PC-3 (cell line): Measurements from ENCODE around the gene SMARCD1. TPM values are rescaled to one million over a fixed set of nuclear protein-coding genes. Genes with fewer than 3 reads are reported as not detected.

Source experiments
- ATAC-seq: fragments of 200-7000 bp; cut with Tn5 transposase; 2 replicates; pipeline ENCODE4 v1.9.1; 2020; ENCODE audit warnings: mild to moderate bottlenecking, moderate library complexity
- BruUV-seq: library from RNA; stranded (reverse); fragments of 400-500 nt; replicated peaks from 2 replicates; lab custom pipeline; 2021; lab: Mats Ljungman, UMichigan
- CTCF ChIA-PET: fragments of 300-600 bp; sonication (Branson Sonifier 250); formaldehyde crosslinking; loops from one replicate; lab custom pipeline; 2022; ENCODE audit warnings: antibody characterized with exemption; lab: Charles Lee
- POLR2A ChIA-PET: fragments of 300-600 bp; sonication (Branson Sonifier 250); formaldehyde crosslinking; loops from one replicate; lab custom pipeline; 2022; ENCODE audit warnings: antibody characterized with exemption; ENCODE audit not compliant: unreplicated experiment; lab: Charles Lee
- DNase-seq: peaks from one replicate; pipeline ENCODE4 v3.0.0-alpha.2; 2015
- H2AFZ ChIP-seq: fragments of 300-600 bp; sonication (generic); 2 replicates; pipeline ENCODE4 v1.6.0; 2016; ENCODE audit warnings: antibody characterized with exemption, low read length
- H3F3A ChIP-seq: fragments of 300-600 bp; sonication (generic); one replicate; pipeline ENCODE4 v1.6.0; 2017; ENCODE audit warnings: antibody characterized with exemption, low read length, control low read depth, mild to moderate bottlenecking; ENCODE audit not compliant: unreplicated experiment
- H3K27ac ChIP-seq: fragments of 300-600 bp; sonication (generic); 2 replicates; pipeline ENCODE4 v1.5.1; 2016; ENCODE audit warnings: mild to moderate bottlenecking, low read length
- H3K27me3 ChIP-seq: fragments of 300-600 bp; sonication (generic); 2 replicates; pipeline ENCODE4 v1.6.1; 2016; ENCODE audit warnings: low read length, mixed read lengths
- H3K36me3 ChIP-seq: fragments of 300-600 bp; sonication (generic); 2 replicates; pipeline ENCODE4 v1.6.1; 2016; ENCODE audit warnings: low read depth, mixed run types, low read length, mixed read lengths
- H3K4me1 ChIP-seq: fragments of 300-600 bp; sonication (generic); 2 replicates; pipeline ENCODE4 v1.5.1; 2016; ENCODE audit warnings: low read length; ENCODE audit not compliant: insufficient read depth
- H3K4me2 ChIP-seq: fragments of 300-600 bp; sonication (generic); 2 replicates; pipeline ENCODE4 v1.6.0; 2016; ENCODE audit warnings: low read length
- H3K4me3 ChIP-seq: fragments of 300-600 bp; sonication (generic); 2 replicates; pipeline ENCODE4 v1.5.1; 2016; ENCODE audit warnings: mild to moderate bottlenecking, low read length, mixed read lengths
- H3K79me2 ChIP-seq: fragments of 300-600 bp; sonication (generic); 2 replicates; pipeline ENCODE4 v1.6.1; 2017; ENCODE audit warnings: low read length, mixed read lengths
- H3K9ac ChIP-seq: fragments of 300-600 bp; sonication (generic); 2 replicates; pipeline ENCODE4 v1.6.0; 2016; ENCODE audit warnings: mild to moderate bottlenecking, low read length
- H3K9me2 ChIP-seq: fragments of 300-600 bp; sonication (generic); replicated peaks from 2 replicates; pipeline ENCODE4 v1.6.1; 2016; ENCODE audit warnings: mixed run types, low read length, mixed read lengths
- H3K9me3 ChIP-seq: fragments of 300-600 bp; sonication (generic); 2 replicates; pipeline ENCODE4 v1.6.1; 2016; ENCODE audit warnings: low read length, mixed read lengths
- H4K20me1 ChIP-seq: fragments of 300-600 bp; sonication (generic); 2 replicates; pipeline ENCODE4 v1.6.1; 2016; ENCODE audit warnings: low read length, mixed read lengths
- CTCF ChIP-seq: fragments of 300-600 bp; sonication (generic); conservative IDR thresholded peaks from 2 replicates; pipeline ENCODE4 v1.5.1; 2017; ENCODE audit warnings: antibody characterized with exemption, low read depth, mild to moderate bottlenecking, low read length
- EZH2 ChIP-seq: fragments of 300-600 bp; sonication (generic); IDR thresholded peaks from one replicate; pipeline ENCODE4 v1.6.1; 2017; ENCODE audit warnings: antibody characterized with exemption, mild to moderate bottlenecking, low read length; ENCODE audit not compliant: unreplicated experiment
- EZH2phosphoT487 ChIP-seq: fragments of 300-600 bp; sonication (generic); IDR thresholded peaks from 2 replicates; pipeline ENCODE4 v1.6.1; 2018; ENCODE audit warnings: mild to moderate bottlenecking, antibody characterized with exemption, low read length, borderline replicate concordance
- intact Hi-C: fragments of 100-400 bp; cut with micrococcal nuclease; formaldehyde crosslinking; loops from 2 replicates; pipeline ENCODE4 v1.9.0; 2023
- total RNA-seq: library from RNA; depleted of rRNA; stranded (reverse); fragments of >200 nt; gene quantifications from 2 replicates; pipeline ENCODE4 v1.2.3, GENCODE V29; 2014

The SMARCD1 gene
- total RNA-seq, 1 experiment from 2014 or later, result 105 TPM

DNA sequence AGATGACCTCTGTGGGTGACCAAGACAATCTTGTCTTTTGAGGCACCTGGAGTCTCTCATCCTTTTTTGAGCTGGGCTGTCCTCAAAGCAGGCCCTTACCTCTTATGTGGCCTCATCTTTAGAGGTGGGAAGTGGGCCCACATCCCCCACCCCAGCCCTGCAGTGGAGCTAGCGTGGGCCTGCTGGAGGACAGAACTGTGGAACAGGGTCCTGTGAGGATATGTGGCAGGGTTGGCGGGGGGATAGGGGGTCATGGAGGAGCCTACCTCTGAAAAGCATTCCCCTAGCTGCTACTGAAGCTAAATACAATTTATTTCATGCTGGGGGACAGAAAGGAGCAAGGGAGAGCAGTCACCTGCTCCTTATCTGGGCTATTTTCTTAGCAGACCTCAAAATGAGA, 18.2 kb downstream of the SMARCD1 start:
- TF ChIP-seq EZH2 (no peak), CTCF (no peak), EZH2phosphoT487 (no peak)
- H3K4me3 ChIP-seq, result no peak overlapping the region
- no peak overlapping the region for H3K9ac ChIP-seq
- H3K36me3 ChIP-seq, result peaks cover 17% of the 10 kb centered on the region
- no peaks in the 10 kb centered on the region for H3F3A ChIP-seq
- H3K9me3 ChIP-seq, result no peaks in the 10 kb centered on the region
- no peak overlapping the region for H3K4me2 ChIP-seq
- H2AFZ ChIP-seq, result no peak overlapping the region
- no TSS peak for BruUV-seq
- no peak overlapping the region for H3K27ac ChIP-seq
- peaks cover 15% of the 10 kb centered on the region for H3K4me1 ChIP-seq
- H3K27me3 ChIP-seq, result no peaks in the 10 kb centered on the region
- intact Hi-C loops, result no loop called here
- no peaks in the 10 kb centered on the region for H3K9me2 ChIP-seq
- no peaks in the 10 kb centered on the region for H3K79me2 ChIP-seq
- no peaks in the 10 kb centered on the region for H4K20me1 ChIP-seq
- ChIA-PET POLR2A (interaction anchor here (0.7 kb wide), 1 partner anchor 64 kb away, joined by 4 read pairs; the partner anchor contains the start of gene CERS5), CTCF (interaction anchor here (1.0 to 1.2 kb wide), 2 partner anchors 15 to 18 kb away, joined by 3 to 4 read pairs; partner anchors contain the start of gene SMARCD1)
- DNase-seq, result no peak
- no peak for ATAC-seq

DNA sequence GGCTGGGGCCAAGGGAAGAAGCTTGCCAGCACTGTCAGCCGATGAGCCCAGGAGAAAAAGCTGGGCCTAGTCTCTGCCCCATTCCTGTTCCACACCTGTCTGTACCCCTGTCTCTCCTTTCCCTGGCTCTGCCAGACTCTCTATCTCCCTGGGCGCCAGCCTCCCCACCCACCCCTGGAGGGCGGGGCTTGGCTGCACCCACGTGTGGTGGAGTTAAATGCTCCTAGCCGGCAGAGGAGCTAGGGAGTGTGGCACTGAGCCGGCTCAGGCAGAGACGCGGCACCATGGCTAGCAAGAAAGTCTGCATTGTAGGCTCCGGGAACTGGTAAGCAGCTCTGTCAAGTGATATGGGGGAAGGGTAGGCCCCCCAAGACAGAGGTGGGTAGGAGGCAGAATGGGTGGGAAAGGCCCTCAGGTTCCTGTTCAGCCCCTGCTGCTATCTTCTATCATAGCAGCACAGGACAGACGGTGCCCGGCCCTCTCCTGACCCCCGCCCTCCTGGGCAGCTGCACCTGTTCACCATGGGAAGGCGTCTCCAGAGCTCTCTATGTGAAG, 18.7 kb downstream of the SMARCD1 start, which contains the start of gene GPD1:
TSS of gene GPD1 (plus strand) at position 242 of the 555 bp plus-strand sequence. CDS start at position 285, 43 bp downstream.
- H3K4me2 ChIP-seq, result no peak within 1 kb of the TSS
- CTCF ChIA-PET, result interaction anchor here (0.6 to 1.2 kb wide), 3 partner anchors 16 to 226 kb away, joined by 3 to 4 read pairs (median 3); partner anchors contain the start of gene SMARCD1

More for the DNA sequence above, 18.7 kb downstream of the SMARCD1 start, which contains the start of gene GPD1:
- Histone ChIP-seq H3K9me2 (no peaks in the 10 kb centered on the region), H2AFZ (no peak within 1 kb of the TSS), H3K27me3 (no peaks in the 10 kb centered on the region), H3K4me1 (peaks cover 12% of the 10 kb centered on the region), H3K27ac (no peak within 1 kb of the TSS), H3K79me2 (no peaks in the 10 kb centered on the region), H3K4me3 (no peak within 1 kb of the TSS), H3K9ac (no peak within 1 kb of the TSS), H3F3A (no peaks in the 10 kb centered on the region), H3K36me3 (peaks cover 12% of the 10 kb centered on the region), H4K20me1 (no peaks in the 10 kb centered on the region), H3K9me3 (no peaks in the 10 kb centered on the region)
- BruUV-seq, result no TSS peak
- TF ChIP-seq CTCF (no peak), EZH2phosphoT487 (no peak), EZH2 (no peak)
- POLR2A ChIA-PET, result interaction anchor here (0.5 to 0.7 kb wide), 4 partner anchors 19 to 117 kb away, joined by 3 to 4 read pairs (median 3); partner anchors contain the start of gene CERS5
- DNase-seq (peak; percentile 50), ATAC-seq (peak; percentile 79)
- intact Hi-C loops, result no loop called here
